Activated CD4-positive, alpha-beta memory T cell treated with anti-CD3 and anti-CD28 coated beads for 36 hours (primary cell): ENCODE data around the gene ATP6V1A. TPM values are rescaled to one million over a fixed set of nuclear protein-coding genes. Genes with fewer than 3 reads are reported as not detected.

Experiments used
- CTCF ChIA-PET: fragments of 350-600 bp; sonication (Branson Sonifier 250); formaldehyde crosslinking; loops from one replicate; lab custom pipeline; 2021; ENCODE audit warnings: antibody characterized with exemption, inconsistent platforms; lab: Charles Lee
- POLR2A ChIA-PET: fragments of 350-600 bp; sonication (Branson Sonifier 250); formaldehyde crosslinking; loops from one replicate; lab custom pipeline; 2021; ENCODE audit warnings: antibody characterized with exemption; lab: Charles Lee
- DNase-seq: peaks from one replicate; pipeline ENCODE4 v3.0.0-alpha.2; 2020
- H3K27ac Mint-ChIP-seq: one replicate; pipeline ENCODE4 v1.8.0; 2021; ENCODE audit warnings: mixed read lengths
- H3K27me3 Mint-ChIP-seq: one replicate; pipeline ENCODE4 v1.8.0; 2021; ENCODE audit warnings: mixed read lengths
- H3K36me3 Mint-ChIP-seq: one replicate; pipeline ENCODE4 v1.8.0; 2021; ENCODE audit warnings: mixed read lengths
- H3K4me1 Mint-ChIP-seq: one replicate; pipeline ENCODE4 v1.8.0; 2021; ENCODE audit warnings: low read depth, mixed read lengths
- H3K4me3 Mint-ChIP-seq: one replicate; pipeline ENCODE4 v1.8.0; 2021; ENCODE audit warnings: mild to moderate bottlenecking, mixed read lengths
- H3K9me3 Mint-ChIP-seq: one replicate; pipeline ENCODE4 v1.8.0; 2021; ENCODE audit warnings: mixed read lengths
- intact Hi-C: fragments of 100-400 bp; cut with micrococcal nuclease; formaldehyde crosslinking; loops from one replicate; pipeline ENCODE4 v1.15.1; 2023
- total RNA-seq, 2 experiments: library from RNA; stranded (reverse); gene quantifications; one replicate each; pipeline ENCODE4 v1.2.3, GENCODE V29; 2021

The ATP6V1A gene
- 10 to 100 TPM; 43.5 to 45.4 TPM for total RNA-seq

GRCh38 chr3:113746548-113747282 lies at the start of gene ATP6V1A:
TSS of gene ATP6V1A (plus strand) at chr3:113747035. CDS start at chr3:113778754, 31,719 bp downstream.
- H3K27ac Mint-ChIP-seq = peak within 1 kb of the TSS; percentile 100
- no peaks in the 10 kb centered on the region for H3K27me3 Mint-ChIP-seq
- CTCF ChIA-PET = interaction anchor here (0.6 to 3.3 kb wide), 9 partner anchors 9 to 672 kb away, joined by 3 to 45 read pairs (median 3); partner anchors contain the start of gene GRAMD1C
- peak within 1 kb of the TSS; percentile 91 for H3K4me3 Mint-ChIP-seq
- peaks cover 55% of the 10 kb centered on the region for H3K4me1 Mint-ChIP-seq
- H3K36me3 Mint-ChIP-seq = peaks cover 18% of the 10 kb centered on the region
- no peaks in the 10 kb centered on the region for H3K9me3 Mint-ChIP-seq
- peak; percentile 92 for DNase-seq
- intact Hi-C loops = loop anchor here (1.0 to 10.0 kb wide), 14 partner anchors 23 to 1604 kb away; partner anchors contain the start of genes CCDC191, GRAMD1C, QTRT2 and SIDT1
- POLR2A ChIA-PET = interaction anchor here (1.0 to 3.2 kb wide), 8 partner anchors 12 to 727 kb away, joined by 3 to 13 read pairs (median 3); partner anchors contain the start of genes CCDC191, QTRT2 and SPICE1

DNA sequence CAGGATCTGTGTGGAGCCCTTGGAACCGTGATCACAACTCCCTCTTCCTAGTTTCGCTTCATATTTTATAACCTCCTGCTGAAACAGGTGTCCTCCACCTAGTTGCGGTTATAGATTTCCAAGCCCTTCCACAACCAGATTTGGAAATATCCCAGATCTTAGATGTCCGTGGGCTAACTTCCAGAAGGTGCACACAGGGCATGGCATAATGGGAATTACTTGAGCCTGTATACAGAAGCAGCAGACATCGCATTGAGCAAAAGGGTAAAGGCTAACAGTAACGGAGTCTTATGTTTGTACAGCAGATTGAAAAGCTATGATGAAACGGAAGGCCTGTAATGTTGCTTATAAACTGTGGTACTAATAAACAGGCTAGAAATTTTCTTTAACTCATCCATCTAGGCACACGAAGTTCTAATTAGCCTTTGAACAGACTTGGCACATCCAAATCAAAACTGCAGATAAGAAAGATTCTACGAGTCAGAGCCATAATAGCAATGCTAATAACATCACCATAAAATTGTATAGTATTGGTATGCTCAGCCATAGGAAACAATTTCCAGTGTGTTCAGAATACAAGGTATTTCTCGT lies 49.2 kb upstream of the ATP6V1A start:
- DNase-seq = no peak
- CTCF ChIA-PET = interaction anchor here (1.1 kb wide), 1 partner anchor 47 kb away, joined by 4 read pairs; no protein-coding TSS in a partner anchor
- Mint-ChIP-seq H3K36me3 (no peaks in the 10 kb centered on the region), H3K9me3 (no peaks in the 10 kb centered on the region), H3K4me1 (peaks cover 20% of the 10 kb centered on the region), H3K4me3 (no peak overlapping the region), H3K27ac (no peak overlapping the region), H3K27me3 (no peaks in the 10 kb centered on the region)
- POLR2A ChIA-PET = interaction anchor here (0.6 to 3.1 kb wide), 2 partner anchors 48 to 50 kb away, joined by 3 to 12 read pairs; partner anchors contain the start of genes ATP6V1A and NAA50
- intact Hi-C loops = loop anchor here (2.0 to 5.0 kb wide), 6 partner anchors 91 to 1449 kb away; partner anchors contain the start of genes SIDT1 and ZBTB20

GRCh38 chr3:113698213-113698742 lies 48.6 kb upstream of the ATP6V1A start:
- no peak overlapping the region for H3K4me3 Mint-ChIP-seq
- no peaks in the 10 kb centered on the region for H3K36me3 Mint-ChIP-seq
- ChIA-PET POLR2A (interaction anchor here (0.6 to 3.1 kb wide), 4 partner anchors 35 to 184 kb away, joined by 3 to 12 read pairs (median 4); partner anchors contain the start of genes ATP6V1A, NAA50 and SPICE1), CTCF (interaction anchor here (1.1 to 1.3 kb wide), 3 partner anchors 38 to 48 kb away, joined by 4 to 6 read pairs (median 5); partner anchors contain the start of genes ATP6V1A and NAA50)
- DNase-seq = no peak
- H3K4me1 Mint-ChIP-seq = peaks cover 18% of the 10 kb centered on the region
- no peak overlapping the region for H3K27ac Mint-ChIP-seq
- no peaks in the 10 kb centered on the region for H3K9me3 Mint-ChIP-seq
- no peaks in the 10 kb centered on the region for H3K27me3 Mint-ChIP-seq
- intact Hi-C loops = loop anchor here (5.0 kb wide), 3 partner anchors 166 to 691 kb away; partner anchors contain the start of gene SIDT1

DNA sequence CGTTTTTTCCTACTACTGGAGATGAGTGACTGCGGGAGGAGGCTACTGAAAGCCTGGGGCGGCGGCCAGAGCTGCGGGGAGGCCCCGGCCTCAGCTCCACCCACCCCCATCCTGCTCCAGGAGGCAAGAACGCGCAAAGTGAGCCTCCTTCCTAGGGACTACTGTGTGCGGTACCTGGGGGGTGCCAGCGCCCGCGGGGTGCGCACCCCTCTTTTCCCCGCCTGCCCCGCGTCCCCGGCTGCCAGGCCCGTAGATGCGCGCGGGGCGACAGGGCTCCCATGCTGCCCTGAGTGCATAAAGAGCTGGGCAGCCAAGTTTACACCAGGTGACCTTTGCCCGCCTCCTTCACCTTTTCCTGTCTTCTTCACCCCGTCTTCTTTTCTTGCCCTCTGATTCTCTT lies 47.9 kb upstream of the ATP6V1A start:
- H3K27ac Mint-ChIP-seq = no peak overlapping the region
- H3K27me3 Mint-ChIP-seq = no peaks in the 10 kb centered on the region
- H3K4me3 Mint-ChIP-seq = peak overlapping the region; percentile 10
- ChIA-PET POLR2A (interaction anchor here (0.7 to 1.6 kb wide), 2 partner anchors 35 to 184 kb away, joined by 3 to 5 read pairs; partner anchors contain the start of gene SPICE1), CTCF (interaction anchor here (1.3 kb wide), 2 partner anchors 37 to 47 kb away, joined by 5 to 6 read pairs; partner anchors contain the start of genes ATP6V1A and NAA50)
- no peaks in the 10 kb centered on the region for H3K9me3 Mint-ChIP-seq
- no peaks in the 10 kb centered on the region for H3K36me3 Mint-ChIP-seq
- H3K4me1 Mint-ChIP-seq = peaks cover 13% of the 10 kb centered on the region
- intact Hi-C loops = loop anchor here (5.0 kb wide), 3 partner anchors 167 to 692 kb away; partner anchors contain the start of gene SIDT1
- DNase-seq = peak; percentile 29

DNA sequence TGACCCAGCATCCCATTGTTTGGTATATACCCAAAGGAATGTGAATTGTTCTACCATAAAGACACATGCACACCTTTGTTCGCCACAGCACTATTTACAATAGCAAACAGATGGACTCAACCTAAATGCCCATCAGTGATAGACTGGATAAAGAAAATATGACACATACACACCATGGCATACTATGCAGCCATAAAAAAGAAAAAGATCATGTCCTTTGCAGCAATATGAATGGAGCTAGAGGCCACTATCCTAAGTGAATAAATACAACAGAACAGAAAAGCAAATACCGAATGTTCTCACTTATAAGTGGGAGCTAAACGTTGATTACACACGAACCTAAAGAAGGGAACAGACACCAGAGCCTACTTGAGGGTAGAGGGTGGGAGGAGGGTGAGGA lies 39.0 kb upstream of the ATP6V1A start:
- POLR2A ChIA-PET = no interaction called here
- Mint-ChIP-seq H3K27ac (no peak overlapping the region), H3K36me3 (no peaks in the 10 kb centered on the region), H3K4me1 (peaks cover 3% of the 10 kb centered on the region), H3K9me3 (no peaks in the 10 kb centered on the region), H3K4me3 (no peak overlapping the region), H3K27me3 (peaks cover 5% of the 10 kb centered on the region)
- CTCF ChIA-PET = no interaction called here
- intact Hi-C loops = no loop called here
- no peak for DNase-seq

DNA sequence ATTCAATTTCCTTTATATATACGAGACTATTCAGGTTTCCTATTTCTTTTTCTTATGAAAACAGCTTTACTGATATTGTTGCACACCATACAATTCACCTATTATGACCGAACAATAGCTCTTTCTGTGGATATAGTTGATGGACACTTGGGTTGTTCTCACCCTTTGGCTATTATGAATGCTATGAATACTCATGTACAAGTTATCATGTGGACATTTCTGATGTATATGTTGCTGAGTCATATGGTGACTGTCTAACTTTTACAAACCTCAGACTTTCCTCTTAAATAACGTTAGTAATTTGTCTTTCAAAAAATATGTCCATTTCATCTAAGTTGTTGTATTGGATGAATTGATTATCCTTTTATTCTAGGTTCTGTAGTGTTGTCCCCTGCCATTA lies 34.7 kb upstream of the ATP6V1A start:
- Mint-ChIP-seq H3K9me3 (no peaks in the 10 kb centered on the region), H3K4me3 (no peak overlapping the region), H3K27ac (no peak overlapping the region), H3K27me3 (peaks cover 3% of the 10 kb centered on the region), H3K4me1 (peaks cover 3% of the 10 kb centered on the region), H3K36me3 (peaks cover 5% of the 10 kb centered on the region)
- intact Hi-C loops = no loop called here
- DNase-seq = no peak
- POLR2A ChIA-PET = no interaction called here
- CTCF ChIA-PET = interaction anchor here (0.6 to 6.2 kb wide), 3 partner anchors 23 to 135 kb away, joined by 3 to 29 read pairs (median 4); no protein-coding TSS in a partner anchor

GRCh38 chr3:113714702-113715101 lies 32.1 kb upstream of the ATP6V1A start:
- peaks cover 10% of the 10 kb centered on the region for H3K4me1 Mint-ChIP-seq
- DNase-seq = no peak
- intact Hi-C loops = no loop called here
- H3K9me3 Mint-ChIP-seq = no peaks in the 10 kb centered on the region
- peaks cover 15% of the 10 kb centered on the region for H3K36me3 Mint-ChIP-seq
- ChIA-PET CTCF (interaction anchor here (6.2 kb wide), 1 partner anchor 21 kb away, joined by 29 read pairs; no protein-coding TSS in a partner anchor), POLR2A (no interaction called here)
- H3K4me3 Mint-ChIP-seq = no peak overlapping the region
- H3K27ac Mint-ChIP-seq = no peak overlapping the region
- H3K27me3 Mint-ChIP-seq = no peaks in the 10 kb centered on the region

- Mint-ChIP-seq H3K36me3 (peaks cover 35% of the 10 kb centered on the region), H3K4me1 (peaks cover 9% of the 10 kb centered on the region), H3K27ac (peak overlapping the region; percentile 62), H3K9me3 (no peaks in the 10 kb centered on the region), H3K4me3 (no peak overlapping the region), H3K27me3 (no peaks in the 10 kb centered on the region)
- CTCF ChIA-PET = interaction anchor here (0.8 to 6.2 kb wide), 2 partner anchors 18 to 78 kb away, joined by 3 to 29 read pairs; no protein-coding TSS in a partner anchor
- no peak for DNase-seq
- POLR2A ChIA-PET = interaction anchor here (0.6 to 1.5 kb wide), 2 partner anchors 28 to 51 kb away, joined by 4 read pairs; partner anchors contain the start of gene NAA50
- intact Hi-C loops = no loop called here
Measured at GRCh38 chr3:113717308-113717707, 29.5 kb upstream of the ATP6V1A start.

- Mint-ChIP-seq H3K27ac (peak overlapping the region; percentile 62), H3K4me3 (no peak overlapping the region), H3K27me3 (no peaks in the 10 kb centered on the region), H3K36me3 (peaks cover 36% of the 10 kb centered on the region), H3K4me1 (peaks cover 6% of the 10 kb centered on the region), H3K9me3 (no peaks in the 10 kb centered on the region)
- ChIA-PET POLR2A (interaction anchor here (1.5 kb wide), 1 partner anchor 28 kb away, joined by 4 read pairs; the partner anchor contains the start of gene NAA50), CTCF (interaction anchor here (0.9 to 6.2 kb wide), 2 partner anchors 18 to 27 kb away, joined by 3 to 29 read pairs; no protein-coding TSS in a partner anchor)
- DNase-seq = no peak
- intact Hi-C loops = no loop called here
Measured at GRCh38 chr3:113717818-113718217, 29.0 kb upstream of the ATP6V1A start.

- no peak for DNase-seq
- H3K9me3 Mint-ChIP-seq = no peaks in the 10 kb centered on the region
- H3K27me3 Mint-ChIP-seq = no peaks in the 10 kb centered on the region
- ChIA-PET POLR2A (no interaction called here), CTCF (no interaction called here)
- H3K4me3 Mint-ChIP-seq = no peak overlapping the region
- intact Hi-C loops = no loop called here
- H3K27ac Mint-ChIP-seq = no peak overlapping the region
- peaks cover 6% of the 10 kb centered on the region for H3K4me1 Mint-ChIP-seq
- peaks cover 48% of the 10 kb centered on the region for H3K36me3 Mint-ChIP-seq
Measured at GRCh38 chr3:113719294-113719693, 27.5 kb upstream of the ATP6V1A start.

- Mint-ChIP-seq H3K4me3 (no peak overlapping the region), H3K9me3 (no peaks in the 10 kb centered on the region), H3K27ac (no peak overlapping the region), H3K4me1 (peaks cover 6% of the 10 kb centered on the region), H3K36me3 (peaks cover 50% of the 10 kb centered on the region), H3K27me3 (no peaks in the 10 kb centered on the region)
- POLR2A ChIA-PET = no interaction called here
- CTCF ChIA-PET = no interaction called here
- no peak for DNase-seq
- intact Hi-C loops = no loop called here
Measured at GRCh38 chr3:113719758-113720157, 27.1 kb upstream of the ATP6V1A start.
